Neural crest cell (in vitro differentiated cells): ENCODE measurements around the gene ARL15. TPM values are rescaled to one million over a fixed set of nuclear protein-coding genes. Genes with fewer than 3 reads are reported as not detected.

Experiments
- DNase-seq: peaks from one replicate; pipeline ENCODE4 v3.0.0; 2021; ENCODE audit warnings: low read depth, mixed read lengths, low spot score
- H3K27ac Mint-ChIP-seq: one replicate; pipeline ENCODE4 v1.8.0; 2021; ENCODE audit warnings: mild to moderate bottlenecking, mixed read lengths; ENCODE audit not compliant: unreplicated experiment
- H3K27me3 Mint-ChIP-seq: 2 replicates; pipeline ENCODE4 v1.8.0; 2021; ENCODE audit warnings: low read depth, mild to moderate bottlenecking, mixed read lengths
- H3K36me3 Mint-ChIP-seq: 2 replicates; pipeline ENCODE4 v1.8.0; 2021; ENCODE audit warnings: low read depth, mild to moderate bottlenecking, mixed read lengths
- H3K4me1 Mint-ChIP-seq: 2 replicates; pipeline ENCODE4 v1.8.0; 2021; ENCODE audit warnings: mixed read lengths
- H3K4me3 Mint-ChIP-seq: one replicate; pipeline ENCODE4 v1.8.0; 2021; ENCODE audit warnings: mild to moderate bottlenecking, mixed read lengths
- H3K9me3 Mint-ChIP-seq: 2 replicates; pipeline ENCODE4 v1.8.0; 2021; ENCODE audit warnings: mixed read lengths
- CTCF ChIP-seq: fragments of 200-600 bp; sonication (generic); conservative IDR thresholded peaks from 2 replicates; pipeline ENCODE4 v1.5.0; 2021; ENCODE audit warnings: antibody characterized with exemption, mild to moderate bottlenecking
- total RNA-seq: library from RNA; stranded (reverse); gene quantifications from 2 replicates; pipeline ENCODE4 v1.2.1, GENCODE V29; 2021

ARL15 gene
- total RNA-seq, 1 donor from 2014 or later: 18.4 TPM

GRCh38 chr5:53913941-53914340 lies 396.4 kb downstream of the ARL15 start:
- H3K36me3 Mint-ChIP-seq: peaks cover 2% of the 10 kb centered on the region
- DNase-seq: no peak
- no peak for TF ChIP-seq CTCF
- no peaks in the 10 kb centered on the region for H3K4me1 Mint-ChIP-seq
- H3K4me3 Mint-ChIP-seq: no peak overlapping the region
- H3K9me3 Mint-ChIP-seq: peaks cover 2% of the 10 kb centered on the region
- H3K27ac Mint-ChIP-seq: no peak overlapping the region
- H3K27me3 Mint-ChIP-seq: no peaks in the 10 kb centered on the region

GRCh38 chr5:53908757-53909156 lies 401.6 kb downstream of the ARL15 start:
- H3K9me3 Mint-ChIP-seq: peaks cover 5% of the 10 kb centered on the region
- no peak overlapping the region for H3K4me3 Mint-ChIP-seq

GRCh38 chr5:53907827-53908226 lies 402.5 kb downstream of the ARL15 start:
- Mint-ChIP-seq H3K27ac (no peak overlapping the region), H3K27me3 (no peaks in the 10 kb centered on the region), H3K36me3 (peaks cover 2% of the 10 kb centered on the region), H3K4me1 (no peaks in the 10 kb centered on the region), H3K4me3 (no peak overlapping the region), H3K9me3 (peaks cover 5% of the 10 kb centered on the region)
- DNase-seq: no peak
- TF ChIP-seq CTCF: no peak

More at GRCh38 chr5:53908757-53909156, 401.6 kb downstream of the ARL15 start:
- no peak for DNase-seq
- no peaks in the 10 kb centered on the region for H3K4me1 Mint-ChIP-seq
- peaks cover 2% of the 10 kb centered on the region for H3K36me3 Mint-ChIP-seq
- H3K27me3 Mint-ChIP-seq: no peaks in the 10 kb centered on the region
- no peak for TF ChIP-seq CTCF
- H3K27ac Mint-ChIP-seq: no peak overlapping the region

GRCh38 chr5:53906736-53907135 lies 403.6 kb downstream of the ARL15 start:
- H3K4me3 Mint-ChIP-seq: no peak overlapping the region
- no peak for DNase-seq
- no peaks in the 10 kb centered on the region for H3K36me3 Mint-ChIP-seq
- no peaks in the 10 kb centered on the region for H3K27me3 Mint-ChIP-seq
- H3K9me3 Mint-ChIP-seq: peaks cover 5% of the 10 kb centered on the region
- no peak overlapping the region for H3K27ac Mint-ChIP-seq
- no peak for TF ChIP-seq CTCF
- H3K4me1 Mint-ChIP-seq: no peaks in the 10 kb centered on the region

GRCh38 chr5:53902296-53902907 lies 408.0 kb downstream of the ARL15 start:
- Mint-ChIP-seq H3K4me1 (no peaks in the 10 kb centered on the region), H3K27me3 (no peaks in the 10 kb centered on the region), H3K4me3 (no peak overlapping the region), H3K36me3 (no peaks in the 10 kb centered on the region), H3K27ac (no peak overlapping the region), H3K9me3 (peaks cover 7% of the 10 kb centered on the region)
- TF ChIP-seq CTCF: no peak
- DNase-seq: no peak
